GM18507 (cell line): ENCODE results near the gene CD48.
"Not testable (repeated sequence)": the region's sequence is repeated elsewhere in the genome, so short reads cannot be mapped to it uniquely, and the experiment has no call there.

Experiments used
- DNase-seq: peaks from one replicate; pipeline ENCODE4 v3.0.0; 2011; ENCODE audit warnings: low read depth; ENCODE audit not compliant: insufficient read length; ENCODE audit errors: extremely low spot score
- FAIRE-seq: peaks from 2 replicates; lab custom pipeline; 2011; peaks lifted over from hg19 to GRCh38; lab: Jason Lieb, UNC

The CD48 gene

GRCh38 chr1:160720356-160721085 is 8.9 kb upstream of the CD48 start:
- DNase-seq (no peak), FAIRE-seq (peak; percentile 31)

- DNase-seq, result no peak
- no peak for FAIRE-seq
These were observed 6.6 kb upstream of the CD48 start for GRCh38 chr1:160718210-160718609.

- no peak for FAIRE-seq
- DNase-seq, result no peak
These were observed 5.7 kb upstream of the CD48 start for GRCh38 chr1:160717306-160717705.

- DNase-seq, result no peak
- FAIRE-seq, result no peak
These were observed 4.4 kb upstream of the CD48 start for GRCh38 chr1:160716013-160716412.

- DNase-seq, result not testable (repeated sequence)
- peak; percentile 83 for FAIRE-seq
These were observed 2.5 kb upstream of the CD48 start for GRCh38 chr1:160714034-160714648.

- FAIRE-seq (peak; percentile 5), DNase-seq (no peak)
These were observed 1.5 kb upstream of the CD48 start for GRCh38 chr1:160713161-160713560.

GRCh38 chr1:160712525-160713080 is 981 bp upstream of the CD48 start:
- FAIRE-seq, result peak; percentile 99
- DNase-seq, result not testable (repeated sequence)

GRCh38 chr1:160711276-160711601 is 383 bp downstream of the CD48 start:
- no peak for DNase-seq
- FAIRE-seq, result no peak

GRCh38 chr1:160710517-160711252 is 937 bp downstream of the CD48 start:
- DNase-seq, result no peak
- FAIRE-seq, result no peak

- no peak for FAIRE-seq
- no peak for DNase-seq
These were observed 1.9 kb downstream of the CD48 start for GRCh38 chr1:160709715-160710114.

- no peak for DNase-seq
- peak; percentile 99 for FAIRE-seq
These were observed 2.8 kb downstream of the CD48 start for GRCh38 chr1:160708801-160709200.

GRCh38 chr1:160708118-160708517 is 3.5 kb downstream of the CD48 start:
- FAIRE-seq, result no peak
- no peak for DNase-seq

GRCh38 chr1:160707236-160708064 is 4.2 kb downstream of the CD48 start:
- DNase-seq, result no peak
- FAIRE-seq, result no peak

- FAIRE-seq (no peak), DNase-seq (no peak)
These were observed 4.9 kb downstream of the CD48 start for GRCh38 chr1:160706526-160707235.

GRCh38 chr1:160705742-160706141 is 5.9 kb downstream of the CD48 start:
- DNase-seq (no peak), FAIRE-seq (no peak)

GRCh38 chr1:160705212-160705621 is 6.4 kb downstream of the CD48 start:
- FAIRE-seq, result peak; percentile 93
- not testable (repeated sequence) for DNase-seq

- peak; percentile 87 for FAIRE-seq
- no peak for DNase-seq
These were observed 7.4 kb downstream of the CD48 start for GRCh38 chr1:160704250-160704649.

- no peak for DNase-seq
- FAIRE-seq, result no peak
These were observed 9.5 kb downstream of the CD48 start for GRCh38 chr1:160702100-160702499.

GRCh38 chr1:160692390-160692789 is 19.2 kb downstream of the CD48 start:
- not testable (repeated sequence) for DNase-seq, FAIRE-seq
